Neural cell (in vitro differentiated cells): Measurements from ENCODE around the gene TRIM63.

Experiments used
- TAF1 ChIP-seq: IDR thresholded peaks from 2 replicates; pipeline ENCODE4 v1.6.1; 2012; ENCODE audit warnings: low read depth
- TF ChIP-seq, protein P1 (sequence below): fragments of 450-650 bp; IDR thresholded peaks from 2 replicates; pipeline ENCODE4 v1.5.1; 2014; ENCODE audit warnings: antibody characterized with exemption, mild to moderate bottlenecking, moderate library complexity; ENCODE audit not compliant: poor library complexity, severe bottlenecking
- TF ChIP-seq, protein P2 (sequence below): IDR thresholded peaks from 2 replicates; pipeline ENCODE4 v1.6.1; 2012; ENCODE audit warnings: borderline replicate concordance

DNA sequence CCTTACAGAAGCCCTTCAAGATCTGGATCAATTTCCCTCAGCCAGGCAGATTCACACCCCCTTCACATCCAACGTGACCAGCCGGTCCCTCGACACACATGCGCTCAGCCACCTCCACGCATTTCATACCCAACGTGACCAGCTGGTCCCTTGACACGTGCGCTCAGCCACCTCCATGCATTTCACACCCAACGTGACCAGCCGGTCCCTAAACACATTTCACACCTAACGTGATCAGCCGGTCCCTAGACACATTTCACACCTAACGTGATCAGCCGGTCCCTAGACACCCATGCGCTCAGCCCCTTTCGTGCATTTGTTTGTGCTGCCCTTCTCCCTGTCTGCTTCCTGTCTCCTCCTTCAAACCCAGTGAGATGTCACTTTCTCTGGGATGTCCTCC lies 60.7 kb downstream of the TRIM63 start:
- TF ChIP-seq, protein P1, sequence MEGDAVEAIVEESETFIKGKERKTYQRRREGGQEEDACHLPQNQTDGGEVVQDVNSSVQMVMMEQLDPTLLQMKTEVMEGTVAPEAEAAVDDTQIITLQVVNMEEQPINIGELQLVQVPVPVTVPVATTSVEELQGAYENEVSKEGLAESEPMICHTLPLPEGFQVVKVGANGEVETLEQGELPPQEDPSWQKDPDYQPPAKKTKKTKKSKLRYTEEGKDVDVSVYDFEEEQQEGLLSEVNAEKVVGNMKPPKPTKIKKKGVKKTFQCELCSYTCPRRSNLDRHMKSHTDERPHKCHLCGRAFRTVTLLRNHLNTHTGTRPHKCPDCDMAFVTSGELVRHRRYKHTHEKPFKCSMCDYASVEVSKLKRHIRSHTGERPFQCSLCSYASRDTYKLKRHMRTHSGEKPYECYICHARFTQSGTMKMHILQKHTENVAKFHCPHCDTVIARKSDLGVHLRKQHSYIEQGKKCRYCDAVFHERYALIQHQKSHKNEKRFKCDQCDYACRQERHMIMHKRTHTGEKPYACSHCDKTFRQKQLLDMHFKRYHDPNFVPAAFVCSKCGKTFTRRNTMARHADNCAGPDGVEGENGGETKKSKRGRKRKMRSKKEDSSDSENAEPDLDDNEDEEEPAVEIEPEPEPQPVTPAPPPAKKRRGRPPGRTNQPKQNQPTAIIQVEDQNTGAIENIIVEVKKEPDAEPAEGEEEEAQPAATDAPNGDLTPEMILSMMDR = no peak
- no peak for TF ChIP-seq TAF1
- TF ChIP-seq, protein P2, sequence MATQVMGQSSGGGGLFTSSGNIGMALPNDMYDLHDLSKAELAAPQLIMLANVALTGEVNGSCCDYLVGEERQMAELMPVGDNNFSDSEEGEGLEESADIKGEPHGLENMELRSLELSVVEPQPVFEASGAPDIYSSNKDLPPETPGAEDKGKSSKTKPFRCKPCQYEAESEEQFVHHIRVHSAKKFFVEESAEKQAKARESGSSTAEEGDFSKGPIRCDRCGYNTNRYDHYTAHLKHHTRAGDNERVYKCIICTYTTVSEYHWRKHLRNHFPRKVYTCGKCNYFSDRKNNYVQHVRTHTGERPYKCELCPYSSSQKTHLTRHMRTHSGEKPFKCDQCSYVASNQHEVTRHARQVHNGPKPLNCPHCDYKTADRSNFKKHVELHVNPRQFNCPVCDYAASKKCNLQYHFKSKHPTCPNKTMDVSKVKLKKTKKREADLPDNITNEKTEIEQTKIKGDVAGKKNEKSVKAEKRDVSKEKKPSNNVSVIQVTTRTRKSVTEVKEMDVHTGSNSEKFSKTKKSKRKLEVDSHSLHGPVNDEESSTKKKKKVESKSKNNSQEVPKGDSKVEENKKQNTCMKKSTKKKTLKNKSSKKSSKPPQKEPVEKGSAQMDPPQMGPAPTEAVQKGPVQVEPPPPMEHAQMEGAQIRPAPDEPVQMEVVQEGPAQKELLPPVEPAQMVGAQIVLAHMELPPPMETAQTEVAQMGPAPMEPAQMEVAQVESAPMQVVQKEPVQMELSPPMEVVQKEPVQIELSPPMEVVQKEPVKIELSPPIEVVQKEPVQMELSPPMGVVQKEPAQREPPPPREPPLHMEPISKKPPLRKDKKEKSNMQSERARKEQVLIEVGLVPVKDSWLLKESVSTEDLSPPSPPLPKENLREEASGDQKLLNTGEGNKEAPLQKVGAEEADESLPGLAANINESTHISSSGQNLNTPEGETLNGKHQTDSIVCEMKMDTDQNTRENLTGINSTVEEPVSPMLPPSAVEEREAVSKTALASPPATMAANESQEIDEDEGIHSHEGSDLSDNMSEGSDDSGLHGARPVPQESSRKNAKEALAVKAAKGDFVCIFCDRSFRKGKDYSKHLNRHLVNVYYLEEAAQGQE = no peak
